Sigmoid colon (tissue), 4 donors: ENCODE data around the gene HECW1.

ENCODE experiments used
- CTCF ChIP-seq, 4 experiments: fragments of 450-650 bp in 3 of 4; fragments of 200-600 bp in 1 of 4; IDR thresholded peaks; one replicate each; pipeline ENCODE4 v1.5.1; 2016 to 2019; ENCODE audit warnings: antibody characterized with exemption in 4 of 4, mild to moderate bottlenecking in 3 of 4, moderate library complexity in 2 of 4
- EP300 ChIP-seq, 4 donors: sonication (generic); formaldehyde crosslinking; IDR thresholded peaks; one replicate each; pipeline ENCODE4 v1.6.1; 2017; ENCODE audit warnings: antibody characterized with exemption in 4 of 4
- POLR2A ChIP-seq, 2 donors: fragments of 450-650 bp; IDR thresholded peaks; one replicate each; pipeline ENCODE4 v1.6.1; 2016; ENCODE audit warnings: antibody characterized with exemption in 2 of 2, mild to moderate bottlenecking in 2 of 2, moderate library complexity in 2 of 2
- POLR2AphosphoS5 ChIP-seq, 4 donors: sonication (generic); formaldehyde crosslinking; IDR thresholded peaks; one replicate each; pipeline ENCODE4 v1.6.1; 2017; ENCODE audit warnings: antibody characterized with exemption in 4 of 4

DNA sequence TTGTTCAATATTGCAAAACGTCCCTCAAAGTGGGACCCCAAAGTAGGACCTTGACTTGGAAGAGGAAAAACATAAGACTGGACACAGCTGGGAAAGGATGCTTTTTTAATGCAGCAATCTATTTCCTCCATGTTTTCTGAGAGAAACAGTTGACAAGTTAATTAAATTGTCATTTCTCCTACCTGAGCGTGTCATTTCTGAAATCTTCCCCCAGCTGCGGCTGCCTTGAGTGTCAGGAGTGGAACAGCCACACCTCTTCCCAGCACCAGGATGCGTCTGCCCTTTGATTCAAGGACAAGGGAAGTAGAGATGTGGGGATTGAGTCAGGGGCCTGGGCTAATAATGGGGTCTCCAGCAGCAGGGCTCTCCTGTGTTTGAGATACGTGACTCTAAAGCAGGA lies 171.3 kb downstream of the HECW1 start:
- no peak for TF ChIP-seq CTCF (IDR thresholded peaks at IDR 0.05)
- no peak for TF ChIP-seq POLR2A (IDR thresholded peaks at IDR 0.05)
- TF ChIP-seq POLR2AphosphoS5 (IDR thresholded peaks at IDR 0.05) = no peak
- TF ChIP-seq EP300 (IDR thresholded peaks at IDR 0.05) = no peak
